Thyroid gland (tissue), 4 donors: ENCODE results near the gene CD22.

Experiments used
- CTCF ChIP-seq, 6 experiments: fragments of 200-600 bp in 3 of 6; fragments of 450-650 bp in 3 of 6; sonication (generic) in 3 of 6; IDR thresholded peaks; one replicate each; pipeline ENCODE4 v1.5.1; 2016 to 2019; ENCODE audit warnings: antibody characterized with exemption in 6 of 6, mild to moderate bottlenecking in 2 of 6, inconsistent platforms in 1 of 6, moderate library complexity in 1 of 6
- POLR2A ChIP-seq, 2 donors: fragments of 450-650 bp; IDR thresholded peaks; one replicate each; pipeline ENCODE4 v1.6.1; 2017; ENCODE audit warnings: antibody characterized with exemption in 2 of 2, mild to moderate bottlenecking in 2 of 2, moderate library complexity in 1 of 2

- TF ChIP-seq CTCF (IDR thresholded peaks at IDR 0.05) (no peak), POLR2A (IDR thresholded peaks at IDR 0.05) (no peak)
Observed at GRCh38 chr19:35302446-35302845, 26.5 kb upstream of the CD22 start.
